NT2/D1 (cell line): ENCODE results near the gene ADAMTS12.

Source experiments
- YY1 ChIP-seq: IDR thresholded peaks from 2 replicates; pipeline ENCODE4 v1.6.1; 2011; ENCODE audit not compliant: insufficient read length, insufficient read depth
- ZNF274 ChIP-seq: IDR thresholded peaks from 2 replicates; pipeline ENCODE4 v1.6.1; 2011; ENCODE audit warnings: mild to moderate bottlenecking, low read depth, low read length

DNA sequence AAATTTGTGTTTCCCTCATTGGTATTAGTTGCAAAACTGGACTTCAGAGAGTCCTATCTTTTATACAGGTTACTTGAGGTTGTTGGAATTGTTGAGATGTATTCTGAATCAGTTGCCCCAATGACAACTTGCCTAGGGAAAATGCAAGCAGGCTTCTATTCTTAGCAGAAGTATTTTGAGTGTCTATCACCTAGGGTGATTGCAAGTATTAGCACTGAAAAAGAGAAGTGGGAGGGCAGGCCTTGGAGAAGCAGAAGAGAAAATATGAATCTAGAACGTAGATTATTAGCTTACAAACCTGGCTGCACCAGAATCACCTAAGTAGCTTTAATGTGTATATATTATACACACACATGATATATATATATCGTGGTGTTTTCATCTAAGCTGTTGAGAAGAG is 43.2 kb downstream of the ADAMTS12 start:
- no peak for TF ChIP-seq ZNF274
- TF ChIP-seq YY1, result no peak
